HG03460 (cell line): ENCODE data around the gene FRZB.

Experiments
- ATAC-seq: cut with Tn5 transposase; IDR thresholded peaks from one replicate; pipeline ENCODE4 v1.9.1; 2021; ENCODE audit not compliant: unreplicated experiment

FRZB gene

DNA sequence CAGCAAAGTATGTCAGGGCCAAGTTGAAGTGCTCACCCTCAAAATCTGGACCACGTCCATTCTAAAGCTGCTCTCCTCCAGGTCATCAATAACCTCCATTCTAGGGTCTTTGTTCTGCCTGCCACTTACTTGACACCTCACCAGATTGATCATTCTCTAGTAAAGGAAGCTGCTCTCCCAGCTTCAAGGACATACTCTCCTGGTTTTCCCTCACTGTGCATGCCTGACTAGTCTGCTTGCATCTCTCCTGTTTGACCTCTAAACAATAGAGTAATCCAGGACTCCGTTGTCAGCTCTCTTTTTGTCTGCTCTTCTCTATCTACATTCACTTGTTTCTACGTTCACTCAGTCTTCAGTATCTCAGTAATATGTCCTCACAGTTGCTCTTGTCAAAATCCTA, 59.1 kb downstream of the FRZB start:
- no peak for ATAC-seq

DNA sequence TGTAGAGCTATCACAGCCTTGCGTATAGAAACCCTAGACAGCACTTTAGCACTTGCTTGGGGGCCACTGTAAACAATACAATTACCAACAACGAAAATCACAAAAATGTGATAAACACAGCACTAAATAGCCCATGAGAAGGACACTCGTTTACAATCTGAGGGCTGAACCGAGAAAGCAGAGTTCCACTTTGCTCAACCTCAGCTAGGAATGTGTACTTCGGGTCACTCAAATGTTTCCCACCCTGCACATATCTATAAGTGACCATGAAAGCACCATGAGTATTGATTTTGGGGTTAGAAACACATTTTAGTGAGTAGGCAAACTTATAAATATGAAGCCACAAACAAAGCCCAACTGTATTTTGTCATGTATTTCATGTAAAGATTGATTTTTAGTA, 62.3 kb downstream of the FRZB start:
- ATAC-seq = no peak

DNA sequence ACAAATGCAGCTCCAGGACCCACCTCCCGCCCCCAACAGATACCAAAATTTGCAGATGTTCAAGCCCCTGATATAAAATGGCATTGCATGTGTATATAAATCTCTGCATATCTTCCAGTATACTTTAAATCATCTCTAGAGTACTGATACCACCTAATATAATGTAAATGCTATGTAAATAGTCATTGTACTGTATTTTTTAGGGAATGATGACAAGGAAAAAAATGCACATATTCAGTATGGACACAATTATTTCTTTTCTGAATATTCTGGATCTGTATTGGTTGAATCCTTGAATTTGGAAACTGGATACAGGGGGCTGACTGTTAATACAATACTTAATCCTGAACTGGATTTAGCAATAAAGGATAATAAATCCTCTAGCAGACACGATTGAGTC, 67.7 kb downstream of the FRZB start:
- ATAC-seq = no peak

DNA sequence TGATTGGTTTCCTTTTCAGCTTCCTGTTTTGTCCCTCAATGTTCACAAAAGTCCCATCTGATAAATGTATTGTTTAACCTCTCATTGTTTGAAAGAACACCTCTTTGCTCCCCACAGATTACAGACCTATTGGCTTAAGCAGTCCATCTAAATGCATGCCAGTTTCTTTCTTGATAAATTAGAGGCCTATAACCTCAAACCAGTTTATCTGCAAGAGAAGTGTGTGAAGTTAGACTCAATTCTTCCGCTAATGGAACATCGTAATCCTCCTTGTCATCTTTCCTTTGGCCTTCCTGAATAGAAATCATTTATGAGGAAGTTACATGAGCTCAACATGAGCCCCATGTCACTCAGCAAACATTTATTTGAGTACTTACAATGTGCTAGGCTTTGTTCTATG, 74.0 kb downstream of the FRZB start:
- ATAC-seq = no peak

DNA sequence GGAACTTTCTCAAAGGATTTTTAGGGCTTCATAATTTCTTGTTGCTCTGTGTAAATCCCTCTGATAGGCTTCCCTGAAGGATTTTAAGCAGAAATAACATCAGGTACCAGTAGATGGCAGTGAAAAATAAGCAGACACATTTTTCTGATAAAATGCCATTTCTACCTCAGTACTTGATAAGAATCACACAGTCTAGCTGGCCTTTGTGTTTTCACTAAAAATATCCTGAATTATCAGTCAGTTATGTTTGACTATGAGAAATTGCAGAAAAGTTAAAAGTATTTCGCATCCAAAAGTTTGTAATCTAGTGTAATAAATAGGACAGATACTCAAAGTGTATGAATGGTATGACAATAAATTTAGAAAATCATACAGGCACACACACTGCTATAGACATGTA, 81.7 kb downstream of the FRZB start:
- ATAC-seq = no peak

DNA sequence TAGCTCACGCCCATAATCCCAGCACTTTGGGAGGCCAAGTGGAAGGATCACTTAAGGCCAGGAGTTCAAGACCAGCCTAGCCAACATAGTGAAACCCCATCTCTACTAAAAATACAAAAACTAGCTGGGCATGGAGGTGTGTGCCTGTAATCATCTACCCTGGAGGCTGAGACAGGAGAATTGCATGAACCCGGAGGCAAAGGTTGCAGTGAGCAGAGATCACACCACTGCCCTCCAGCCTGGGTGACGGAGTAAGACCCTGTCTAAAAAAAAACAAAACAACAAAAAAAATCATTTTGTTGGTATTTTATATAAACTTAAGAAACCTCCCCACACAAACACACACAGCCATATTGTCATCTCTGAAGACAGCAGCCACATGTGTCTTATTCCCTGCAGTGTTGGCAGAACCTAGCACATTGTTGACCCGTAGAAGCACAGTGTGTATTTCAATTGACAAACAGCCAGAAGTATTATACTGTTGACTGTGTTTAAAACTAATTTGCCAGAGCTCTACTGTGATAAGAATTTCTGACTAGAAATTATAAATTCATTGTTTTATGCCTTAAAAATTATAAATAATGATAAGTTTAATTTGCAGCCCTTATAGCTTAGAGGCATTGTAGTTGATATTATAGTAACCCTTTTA, 82.3 kb downstream of the FRZB start:
- no peak for ATAC-seq
